Activated CD8-positive, alpha-beta memory T cell treated with anti-CD3 and anti-CD28 coated beads, Interleukin-2, amount 50 U/mL, for 1 hour (primary cell): ENCODE data around the gene NSD1.
A peak's percentile ranks its signal among the peaks of the same experiment; 100 is the strongest.

Source experiments
- DNase-seq: peaks from one replicate; pipeline ENCODE4 v3.0.0-alpha.2; 2020; ENCODE audit errors: extremely low read depth

Gene NSD1

DNA sequence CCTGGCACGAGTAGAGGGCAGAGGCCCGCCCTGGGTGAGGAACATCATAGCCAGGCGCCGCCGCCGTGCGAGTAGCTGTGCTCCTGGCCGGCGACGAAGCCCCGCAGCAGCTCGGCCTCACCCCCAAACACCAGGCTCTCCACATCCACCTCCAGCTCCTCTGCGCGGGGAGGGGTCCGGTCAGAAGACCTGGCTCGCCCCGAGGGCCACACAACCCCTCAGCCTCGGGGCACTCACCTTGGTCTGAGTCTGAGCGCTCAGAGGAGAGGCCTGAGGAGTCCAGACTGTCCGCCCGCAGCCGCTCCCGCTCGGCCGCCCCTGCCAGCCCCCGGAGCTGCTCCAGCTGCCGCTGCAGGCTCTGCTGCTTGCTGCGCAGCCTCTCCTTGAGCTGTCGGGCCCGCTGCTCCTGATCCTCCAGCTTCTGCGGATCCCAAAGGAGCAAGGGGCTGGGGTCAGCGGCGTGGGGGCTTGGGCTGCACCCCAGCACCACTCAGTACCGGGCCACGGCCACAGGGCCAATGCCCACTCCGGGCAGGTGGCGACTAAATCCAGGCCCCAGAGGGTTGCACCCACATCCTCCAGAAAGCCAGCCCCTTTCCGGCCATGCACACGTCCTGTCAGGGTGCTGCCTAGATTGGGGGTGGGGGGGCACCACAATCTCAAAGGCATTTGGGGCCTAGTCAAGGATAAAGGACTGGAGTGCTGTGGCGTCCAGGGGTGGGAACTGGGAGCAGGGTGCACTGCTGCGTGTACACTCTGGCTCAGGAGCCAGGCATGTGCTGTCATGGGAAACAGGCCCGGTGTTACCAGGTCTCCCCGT is 174.2 kb downstream of the NSD1 start:
- no peak for DNase-seq

DNA sequence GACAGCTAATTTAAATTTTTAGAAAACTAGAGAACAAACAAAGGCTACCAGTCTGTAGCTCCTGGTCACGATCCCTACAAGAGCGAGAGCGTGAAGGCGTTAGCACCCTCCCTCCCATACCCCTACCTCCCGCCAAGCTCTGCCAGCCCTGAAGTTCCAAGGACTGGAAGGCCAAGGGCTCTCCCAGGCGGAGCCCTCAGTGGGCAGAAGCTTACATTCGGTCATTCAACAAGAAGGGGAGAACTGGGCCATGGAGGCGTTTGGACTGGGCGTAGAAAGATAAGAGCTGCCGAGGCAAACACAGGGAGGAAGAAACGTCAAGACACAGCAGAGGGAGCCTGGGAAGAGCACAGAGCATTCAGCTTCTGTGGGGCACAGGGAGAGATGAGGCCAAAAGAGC is 175.2 kb downstream of the NSD1 start:
- no peak for DNase-seq

DNA sequence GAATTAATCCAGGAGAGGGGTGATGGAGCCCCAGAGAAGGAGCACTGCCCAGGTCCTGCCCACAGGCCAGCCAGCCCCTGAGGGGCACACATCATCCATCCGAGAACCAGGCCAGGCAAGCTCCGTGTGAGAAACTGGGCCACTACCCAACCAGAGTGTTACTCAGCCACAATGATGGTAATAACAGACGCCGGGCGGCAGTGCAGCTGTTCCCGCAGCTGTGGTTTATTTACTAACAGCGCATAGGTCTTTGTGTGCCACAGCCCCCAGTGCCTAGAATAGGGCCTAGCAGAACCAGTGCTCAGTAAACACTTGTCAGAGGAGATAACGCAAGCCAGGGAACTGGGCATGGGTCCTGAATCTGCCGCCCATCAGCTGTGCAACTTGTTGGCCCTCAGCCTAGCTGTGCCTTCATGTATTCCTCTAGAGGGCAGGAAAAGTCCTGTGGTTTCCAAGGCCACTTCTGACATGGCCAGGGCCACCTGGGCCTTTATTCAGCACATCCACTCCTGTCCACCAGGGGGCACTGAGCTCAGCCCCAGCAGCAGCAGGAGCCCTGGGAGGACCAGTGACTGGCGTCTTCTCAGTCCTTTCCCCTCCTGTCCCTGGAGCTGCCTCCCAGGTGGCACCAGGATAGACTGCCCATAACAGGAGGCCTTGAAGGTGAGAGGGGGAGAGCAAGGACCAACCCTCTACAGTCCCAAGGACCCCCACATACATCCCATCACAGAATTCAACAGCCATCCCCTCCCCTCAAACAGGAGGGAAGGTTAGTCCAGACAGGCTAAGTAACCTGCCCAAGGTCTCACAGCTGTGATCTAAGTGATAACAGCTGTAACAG is 176.0 kb downstream of the NSD1 start:
- no peak for DNase-seq

DNA sequence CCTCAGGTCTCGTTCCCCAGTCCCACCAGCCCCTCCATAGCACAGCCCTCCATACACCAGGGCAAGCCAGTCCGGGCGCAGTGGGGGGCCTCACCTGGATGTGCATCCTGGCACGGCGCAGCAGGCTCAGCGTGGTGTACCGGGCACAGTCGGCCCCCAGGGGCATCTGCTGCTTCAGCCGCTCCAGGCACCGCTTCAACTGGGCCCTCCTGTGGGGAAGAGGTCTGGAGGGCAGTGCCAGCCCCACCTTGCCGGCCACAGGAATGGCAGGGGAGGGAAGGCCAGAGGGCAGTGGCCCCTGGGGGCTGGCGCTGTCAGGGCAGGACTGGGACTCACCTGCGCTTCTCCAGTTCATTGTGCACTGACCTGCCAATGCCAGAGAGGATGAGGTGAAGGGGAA is 176.8 kb downstream of the NSD1 start:
- DNase-seq, result no peak

DNA sequence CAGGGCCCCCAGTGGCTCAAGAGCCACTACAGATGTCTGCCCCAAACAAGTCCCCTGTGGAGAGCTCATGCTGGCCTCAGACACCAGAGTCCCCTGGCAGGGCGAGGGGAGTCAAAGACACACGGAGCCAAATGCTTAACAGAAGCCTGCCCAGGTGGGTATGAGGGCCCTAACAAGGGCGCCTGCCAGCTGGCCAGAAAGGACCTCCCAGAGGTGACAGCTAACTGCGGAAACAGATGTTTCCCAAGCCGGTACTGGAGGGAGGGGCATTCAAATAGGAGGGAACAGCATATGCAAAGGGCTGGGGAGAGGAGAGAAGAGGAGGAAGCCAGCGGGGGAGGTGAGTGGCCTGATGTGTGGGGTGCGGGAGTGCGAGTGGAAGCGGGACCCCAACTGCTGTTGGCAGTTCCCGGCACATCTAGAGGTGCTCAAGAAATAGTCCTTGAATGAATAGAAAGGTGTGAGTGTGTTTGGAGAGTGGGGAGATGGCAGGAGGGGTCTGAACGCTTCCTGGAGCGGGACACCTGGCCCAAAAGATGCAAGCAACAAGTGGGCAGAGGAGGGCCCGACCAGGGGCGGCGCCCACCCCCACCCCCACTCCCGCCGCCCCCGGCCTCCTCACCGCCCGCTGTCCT is 177.3 kb downstream of the NSD1 start:
- no peak for DNase-seq

DNA sequence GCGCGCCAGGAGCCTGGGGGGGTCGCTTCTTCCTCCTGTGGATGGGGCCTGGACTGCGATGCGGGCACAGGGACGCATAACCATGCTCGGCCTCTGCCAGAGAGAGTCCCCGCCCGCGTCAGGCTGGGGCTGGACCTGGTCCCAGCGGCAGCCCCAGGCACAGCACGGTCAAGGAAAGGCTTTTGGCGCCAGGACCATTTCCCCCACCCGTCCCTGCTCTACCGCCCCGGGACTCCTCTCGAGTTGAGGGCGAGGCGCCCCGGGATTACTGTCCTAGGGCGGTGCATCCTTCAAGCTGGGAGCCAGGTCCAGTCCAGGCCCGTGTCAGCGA is 177.8 kb downstream of the NSD1 start:
- DNase-seq, result no peak

DNA sequence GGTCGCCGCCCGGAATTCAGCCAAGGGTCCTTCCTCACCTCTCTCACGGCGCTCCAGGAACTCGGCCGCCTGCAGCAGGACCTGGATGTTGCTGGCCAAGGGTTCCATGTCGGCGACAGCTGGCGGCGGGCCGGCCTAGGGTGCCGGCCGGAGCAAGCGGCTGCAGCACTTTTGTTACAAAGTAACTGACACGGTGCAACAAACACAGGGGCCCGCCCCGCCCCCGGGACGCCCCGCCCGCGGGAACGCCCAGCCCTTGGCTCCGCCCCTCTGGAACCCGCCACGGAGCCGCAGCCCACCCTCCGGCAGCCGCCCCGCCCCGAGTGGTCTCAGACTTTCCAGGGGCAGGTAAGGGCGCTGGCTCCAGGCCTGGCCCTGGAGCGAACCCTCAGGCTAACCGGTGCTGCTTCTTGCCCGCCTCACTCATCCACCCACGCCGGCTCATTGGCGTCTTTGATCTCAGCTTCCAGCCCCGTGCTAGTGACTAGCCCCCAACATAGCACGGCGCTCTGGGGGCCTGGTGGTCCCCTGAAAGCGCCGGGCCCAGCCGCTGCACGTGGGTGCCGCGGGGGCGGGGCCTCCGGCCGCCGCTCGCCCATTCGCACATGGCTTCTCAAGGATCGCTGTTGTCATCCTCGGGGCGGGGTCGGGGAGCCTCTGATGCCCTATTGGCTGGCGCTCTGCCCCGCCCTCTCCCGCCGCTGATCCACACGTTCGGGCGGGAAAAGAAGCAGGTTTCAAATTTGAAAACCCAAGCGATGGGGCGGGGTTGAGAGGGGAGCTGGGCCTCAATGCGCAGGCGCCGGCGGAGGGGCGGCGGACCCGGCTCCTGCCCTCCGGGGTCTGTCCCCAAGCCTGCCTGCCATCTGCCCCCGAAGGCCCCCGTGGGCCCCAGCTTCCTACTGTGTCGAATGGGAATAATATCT is 178.4 kb downstream of the NSD1 start, which contains the start of gene MXD3:
Gene MXD3 (minus strand): TSS at position 176 of the 926 bp plus-strand sequence. CDS start 68 bp downstream, at position 108.
- DNase-seq, result peak; percentile 91

DNA sequence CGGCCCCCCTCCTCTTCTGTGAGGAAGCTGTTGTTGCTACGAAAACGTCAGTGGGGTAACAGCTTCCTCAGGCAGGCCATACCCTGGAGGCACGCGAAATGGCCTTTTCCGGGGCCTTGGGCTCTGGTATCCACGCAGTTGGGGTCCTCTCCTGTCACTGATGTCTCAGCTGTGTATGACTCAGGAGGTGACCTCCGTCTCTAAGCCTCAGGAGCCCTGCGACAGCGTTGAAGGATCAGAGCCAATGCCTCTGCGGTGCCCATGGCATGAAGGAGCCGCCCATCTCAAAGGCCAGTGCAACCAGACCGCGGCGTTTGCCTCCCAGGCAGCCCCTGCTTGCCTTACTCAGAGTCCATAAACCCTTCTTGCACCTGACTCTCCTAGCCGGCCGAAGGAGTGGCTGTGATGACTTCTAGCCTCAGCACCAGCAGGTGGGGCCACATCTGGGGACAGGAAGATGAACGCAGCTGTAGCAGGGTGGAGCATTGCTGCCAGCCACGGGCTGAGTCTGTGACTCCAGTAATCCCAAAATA is 179.1 kb downstream of the NSD1 start:
- DNase-seq, result no peak

DNA sequence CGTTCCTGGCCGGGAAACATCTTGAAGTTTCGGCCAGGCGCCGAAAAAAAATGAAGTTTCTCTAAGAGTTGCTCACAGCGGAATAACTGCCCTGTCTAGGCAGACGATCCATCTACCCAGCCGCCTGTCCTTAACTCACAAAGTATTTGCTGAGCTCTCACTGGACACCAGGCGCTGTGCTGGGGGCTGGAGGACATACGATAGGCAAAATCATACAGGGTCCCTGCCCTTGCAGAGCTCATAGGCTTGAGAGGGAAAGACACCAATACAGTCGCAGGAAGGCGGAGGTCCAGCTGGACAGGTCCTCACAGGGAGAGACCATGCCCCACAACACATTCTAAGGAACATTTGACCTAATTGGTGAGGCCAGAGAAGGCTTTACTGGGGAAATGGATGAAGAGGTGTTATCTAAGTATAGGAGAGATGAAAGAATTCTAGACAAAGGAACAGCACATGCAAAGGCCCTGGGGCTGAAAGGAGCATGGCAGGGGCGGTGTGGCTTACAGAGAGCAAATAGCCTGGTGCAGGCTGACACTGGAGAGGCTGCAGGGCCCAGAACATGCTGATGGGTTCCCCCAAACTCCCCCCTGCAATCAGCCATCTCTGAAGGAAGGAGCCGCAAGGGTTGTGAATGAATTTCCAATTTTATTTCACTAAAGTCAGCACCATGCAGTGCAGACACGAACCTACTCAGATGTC is 180.1 kb downstream of the NSD1 start:
- DNase-seq, result no peak

DNA sequence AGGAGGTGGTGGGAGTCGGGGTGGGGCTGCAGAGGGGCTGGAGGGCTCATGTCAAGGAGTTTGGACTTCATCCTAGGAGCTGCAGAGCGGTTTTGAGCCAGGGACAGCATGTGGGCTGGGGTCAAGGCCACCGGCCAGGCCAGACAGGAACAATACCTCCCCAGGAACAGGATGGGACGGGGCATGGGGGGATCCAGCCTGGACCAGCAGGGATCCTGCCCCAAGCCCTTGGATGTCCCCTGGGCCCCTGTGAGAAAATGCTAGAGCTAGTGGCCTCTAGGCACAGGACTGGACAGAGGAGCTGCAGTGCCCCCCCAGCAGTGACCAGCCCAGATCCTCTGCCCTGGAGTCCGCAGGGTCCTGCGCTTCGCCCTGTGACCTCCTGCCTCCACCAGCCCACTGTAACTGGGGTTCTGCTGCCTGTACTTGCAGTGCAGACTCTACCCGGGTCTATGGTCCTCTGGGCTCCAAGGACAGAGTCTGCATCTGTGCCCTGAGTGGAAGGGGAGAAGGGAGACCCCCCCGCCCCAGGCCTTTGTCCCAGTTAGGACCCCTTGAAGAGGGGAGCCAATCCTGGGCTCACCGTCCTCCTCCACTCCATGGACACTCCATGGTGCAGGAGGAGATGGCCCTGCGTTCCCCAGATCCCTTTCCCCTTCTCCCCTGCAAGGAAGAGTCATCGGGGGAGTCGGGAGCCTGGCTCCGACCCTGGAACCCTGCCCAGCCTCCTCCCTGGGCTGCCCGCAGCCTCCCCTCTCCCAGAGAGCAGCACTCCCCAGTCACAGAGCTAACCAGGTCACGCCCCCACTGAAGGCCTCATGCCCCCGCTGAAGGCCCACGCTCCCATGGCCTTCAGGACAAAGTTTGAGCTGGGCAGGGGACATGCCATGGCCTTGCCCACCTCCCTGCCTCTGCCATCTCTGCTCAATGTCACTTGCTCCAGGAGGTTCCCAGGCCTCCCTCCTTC is 181.1 kb downstream of the NSD1 start:
- DNase-seq, result no peak

DNA sequence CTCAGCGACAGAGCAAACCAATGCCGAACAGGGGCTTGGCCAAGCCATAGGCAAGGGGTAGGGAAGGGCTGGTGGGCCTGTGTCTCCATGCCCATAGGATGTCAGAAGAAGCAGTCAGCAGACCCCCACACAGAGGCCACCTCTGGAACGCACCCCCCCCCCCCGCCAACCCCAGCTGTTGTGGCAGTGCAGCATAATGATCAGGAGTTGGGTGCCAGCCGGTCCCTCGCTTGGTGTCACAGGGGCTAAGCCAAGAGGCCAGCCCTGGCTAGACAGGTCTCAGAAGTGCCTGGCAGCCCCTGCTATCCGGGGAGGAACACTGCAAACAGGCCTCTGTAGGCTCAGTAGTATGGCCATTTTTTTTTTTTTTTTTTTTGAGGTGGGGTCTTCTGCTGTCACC is 181.8 kb downstream of the NSD1 start:
- no peak for DNase-seq

DNA sequence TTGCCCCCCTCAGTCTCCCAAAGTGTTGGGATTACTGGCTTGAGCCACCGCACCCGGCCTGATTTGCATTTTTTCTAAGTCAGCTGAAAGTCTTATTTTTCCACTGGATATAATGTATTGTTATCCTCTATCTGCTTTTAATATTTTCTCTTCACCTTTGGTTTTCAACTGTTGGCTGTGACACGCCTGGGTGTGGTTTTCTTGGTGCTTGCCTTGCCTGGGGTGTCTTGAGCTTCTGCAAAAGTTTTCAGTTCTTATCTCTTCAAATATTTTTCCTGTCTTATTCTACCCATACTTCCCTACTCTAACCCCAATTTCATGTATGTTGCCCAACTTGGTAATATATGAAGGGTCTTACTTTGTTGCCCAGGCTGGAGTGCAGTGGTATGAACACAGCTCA is 182.4 kb downstream of the NSD1 start:
- DNase-seq, result no peak

DNA sequence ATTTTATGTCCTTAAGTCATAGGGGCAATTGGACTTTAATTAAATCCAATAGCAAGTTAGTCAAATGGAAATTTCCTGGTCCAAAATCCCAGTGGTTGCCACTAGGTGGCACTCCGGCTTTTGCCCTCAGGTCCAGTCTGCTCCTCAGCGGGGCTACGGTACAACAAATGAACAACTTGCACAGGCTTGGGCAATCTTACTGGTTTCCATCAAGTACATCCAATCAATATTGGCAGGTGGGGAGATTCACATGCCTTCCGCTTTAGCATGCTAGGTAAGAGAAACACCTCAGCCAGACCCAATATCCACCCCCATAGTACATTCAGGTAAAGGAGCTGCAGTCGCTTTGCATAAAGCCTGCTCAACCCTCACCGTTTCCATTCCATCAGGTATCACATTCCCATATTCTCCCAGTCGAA is 184.4 kb downstream of the NSD1 start:
- DNase-seq, result no peak

DNA sequence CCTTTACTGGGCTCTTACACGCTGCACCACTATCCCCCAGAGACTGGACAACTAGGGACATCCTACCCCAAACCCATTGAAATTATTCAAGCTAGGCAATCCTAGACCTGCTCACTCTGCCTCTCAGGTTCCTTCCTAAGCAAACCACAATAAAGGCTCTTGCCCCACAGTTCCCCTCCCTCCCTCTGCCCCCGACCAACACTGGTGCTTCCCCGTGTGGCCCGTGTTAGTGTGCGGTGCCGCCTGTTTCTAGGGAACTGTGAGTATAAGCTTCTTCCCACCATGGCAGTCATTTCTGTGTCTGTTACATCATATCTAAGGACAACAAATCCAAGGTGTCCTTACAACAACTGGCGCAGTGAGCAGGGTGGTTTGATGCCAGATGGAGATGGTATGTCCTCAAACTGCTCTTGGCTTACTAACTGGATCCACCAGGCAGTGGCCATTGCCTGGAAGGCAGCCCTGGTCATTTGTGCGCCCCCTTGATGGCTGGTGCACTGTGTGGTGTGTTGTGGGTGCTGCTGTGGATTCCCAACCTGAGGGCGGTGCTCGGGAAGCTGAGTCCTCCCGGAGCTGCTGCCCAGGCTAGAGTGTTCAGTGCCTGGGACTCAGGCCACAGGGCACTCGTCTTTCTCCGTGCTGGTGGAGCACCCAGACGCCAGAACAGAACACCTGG is 186.5 kb downstream of the NSD1 start:
- DNase-seq, result no peak

DNA sequence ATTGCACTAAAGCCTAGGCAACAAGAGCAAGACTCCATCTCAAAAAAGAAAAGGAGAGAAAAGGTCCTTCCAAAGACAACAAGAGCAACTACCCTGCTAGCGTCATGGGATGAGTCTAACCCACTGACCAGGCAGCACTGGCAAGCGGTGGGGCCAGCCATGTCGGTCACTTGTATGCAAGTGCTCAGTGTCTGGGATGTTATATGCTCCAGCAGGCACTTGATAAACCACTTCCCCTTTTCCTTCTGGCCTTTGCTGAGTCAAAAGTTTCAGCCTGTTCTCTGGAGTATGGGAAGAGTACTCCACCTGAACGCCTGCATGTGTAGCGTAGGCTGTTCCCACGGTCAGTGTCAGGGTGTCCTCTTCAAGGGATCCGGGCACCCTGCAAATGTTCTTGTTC is 187.3 kb downstream of the NSD1 start:
- no peak for DNase-seq

DNA sequence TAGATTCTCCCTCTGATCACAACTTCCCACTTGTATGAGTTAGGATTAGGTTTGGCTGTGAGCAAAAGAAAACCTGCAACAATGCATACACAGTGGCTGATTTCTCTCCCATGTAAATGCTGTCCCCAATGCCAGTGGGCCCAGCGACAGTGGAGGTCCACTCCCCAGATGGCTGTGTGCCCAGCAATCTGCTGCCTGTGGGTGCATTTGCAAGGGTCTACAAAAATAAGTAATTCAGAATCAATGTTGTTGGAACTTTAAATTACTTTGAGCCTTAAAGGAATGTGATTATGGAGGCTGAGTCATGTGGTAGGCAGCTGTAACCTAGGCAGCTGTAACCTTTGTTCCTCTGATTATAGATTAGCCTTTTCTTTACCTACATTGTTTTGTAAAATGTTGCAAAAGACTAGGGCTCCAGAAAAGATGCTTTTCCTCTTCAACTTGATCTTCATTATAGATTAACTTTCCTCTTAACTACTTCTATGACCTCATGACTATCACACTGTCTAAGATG is 192.4 kb downstream of the NSD1 start:
- no peak for DNase-seq

DNA sequence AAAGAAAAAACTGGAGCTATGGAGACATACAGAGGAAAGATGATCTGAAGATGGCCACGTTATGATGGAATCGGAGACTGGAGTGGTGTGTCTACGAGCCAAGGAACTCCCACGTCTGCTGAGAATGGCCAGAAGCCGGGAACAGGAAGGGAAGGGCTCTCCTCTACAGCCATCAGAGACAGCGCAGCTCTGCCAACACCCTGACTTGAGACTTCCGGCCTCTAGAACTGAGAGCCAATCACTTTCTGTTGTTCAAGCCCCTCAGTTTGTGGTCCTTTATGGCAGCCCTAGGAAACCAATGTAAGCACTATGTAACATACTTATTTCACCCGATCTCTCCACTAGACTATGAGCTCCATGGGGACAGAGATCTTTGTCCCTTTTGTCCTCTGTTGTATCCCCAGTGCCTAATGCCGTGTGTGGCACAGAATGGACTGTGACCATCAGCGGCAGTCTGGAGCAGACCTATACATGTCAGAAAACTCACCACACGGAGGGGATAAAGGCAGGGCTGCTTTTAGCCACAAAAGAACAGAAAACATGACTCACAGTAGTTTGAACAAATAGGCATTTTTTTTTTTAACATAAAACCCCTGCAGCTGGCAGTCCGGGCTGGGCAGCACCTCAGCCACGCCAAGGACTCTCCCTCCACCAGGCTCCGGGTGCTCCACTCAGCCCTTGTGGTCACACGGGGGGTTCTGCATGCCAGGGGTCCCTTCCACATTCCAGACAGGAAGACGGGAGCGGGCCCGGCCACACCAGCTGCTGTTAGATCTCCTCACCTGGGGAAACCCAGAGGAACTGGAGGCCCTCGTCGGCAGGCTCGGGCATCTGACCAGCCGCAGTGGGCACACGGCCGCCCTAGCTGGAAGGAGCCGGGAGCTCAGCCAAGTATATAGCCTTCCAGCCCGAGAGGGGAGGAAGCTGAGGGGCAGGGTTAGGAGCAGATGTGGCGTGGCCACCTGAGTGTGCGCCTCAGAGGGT is 194.3 kb downstream of the NSD1 start:
- DNase-seq, result no peak
